NCI-H2171 treated with DMSO at 0.1 percent for 48 hours (cell line): ENCODE measurements around the gene DNAJC15.
A peak's percentile ranks its signal among the peaks of the same experiment; 100 is the strongest.

Source experiments
- DNase-seq: peaks from one replicate; lab custom pipeline; 2025; lab: John Stamatoyannopoulos, UW

Gene DNAJC15

GRCh38 chr13:43086181-43086580 is 62.8 kb downstream of the DNAJC15 start:
- DNase-seq: peak; percentile 81

DNA sequence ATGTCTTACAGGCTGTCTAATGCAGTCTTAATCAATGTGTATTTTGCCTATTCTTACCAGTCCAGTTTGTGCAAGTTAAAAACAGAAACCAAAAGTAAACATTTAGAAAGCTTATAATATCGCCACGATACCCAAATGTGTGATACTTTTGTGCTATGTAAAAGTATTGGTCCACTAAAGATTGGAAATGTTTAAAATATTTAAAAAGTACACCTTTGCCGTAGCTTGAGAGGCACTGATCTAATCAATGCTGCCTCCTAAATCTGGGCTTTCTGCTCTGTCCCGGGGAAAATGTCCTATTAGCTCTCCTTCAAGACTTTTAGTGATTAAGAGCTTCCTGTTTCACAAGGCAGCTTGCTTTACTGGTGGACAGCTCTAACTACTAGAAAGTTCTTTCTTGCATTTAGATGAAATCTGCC is 64.7 kb downstream of the DNAJC15 start:
- no peak for DNase-seq

- DNase-seq: no peak
Observed at GRCh38 chr13:43089912-43090498, 66.6 kb downstream of the DNAJC15 start.

GRCh38 chr13:43094901-43095300 is 71.5 kb downstream of the DNAJC15 start:
- DNase-seq: no peak

DNA sequence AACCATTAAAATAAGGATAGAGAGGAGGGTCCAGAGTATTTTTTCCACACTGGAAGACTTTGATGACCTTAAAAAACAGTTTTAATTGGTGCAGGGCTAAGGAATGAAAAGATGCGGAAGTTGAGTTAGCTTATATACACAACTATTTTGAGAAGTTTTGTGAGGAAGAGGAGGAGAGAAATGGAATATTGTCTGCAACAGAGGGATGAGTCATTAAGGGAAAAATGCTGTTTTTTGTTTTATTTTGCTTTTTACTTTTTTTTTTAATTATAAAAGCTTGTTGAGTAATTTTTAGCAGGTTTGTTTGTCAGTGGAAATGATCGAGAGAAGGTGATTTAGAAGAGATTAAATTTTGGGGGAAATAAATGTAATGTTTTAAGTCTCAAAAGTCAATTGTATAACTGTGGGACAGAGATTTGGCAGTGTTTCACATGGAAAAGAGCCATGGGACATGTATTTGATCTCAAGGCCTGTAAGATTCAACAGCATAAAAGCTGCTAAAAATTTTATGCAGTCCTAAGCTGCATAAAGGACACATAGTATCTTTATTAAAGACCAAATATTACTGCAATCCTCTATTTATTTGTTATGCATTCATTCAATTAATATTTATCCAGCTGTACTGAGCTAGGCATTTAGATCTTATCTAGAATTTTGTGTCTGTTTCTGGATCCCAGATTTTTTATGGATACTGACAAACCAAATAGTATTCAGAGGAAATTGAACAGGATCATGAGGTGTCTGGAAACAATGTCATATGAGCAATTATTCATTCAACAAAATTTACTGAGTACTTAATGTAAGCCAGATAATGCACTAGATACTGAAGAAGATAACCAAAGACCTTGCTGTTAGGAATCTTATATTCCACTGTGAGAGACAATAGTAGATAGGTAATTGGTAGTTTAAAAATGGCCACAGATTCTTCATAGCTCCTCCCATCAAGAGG is 72.7 kb downstream of the DNAJC15 start:
- no peak for DNase-seq

DNA sequence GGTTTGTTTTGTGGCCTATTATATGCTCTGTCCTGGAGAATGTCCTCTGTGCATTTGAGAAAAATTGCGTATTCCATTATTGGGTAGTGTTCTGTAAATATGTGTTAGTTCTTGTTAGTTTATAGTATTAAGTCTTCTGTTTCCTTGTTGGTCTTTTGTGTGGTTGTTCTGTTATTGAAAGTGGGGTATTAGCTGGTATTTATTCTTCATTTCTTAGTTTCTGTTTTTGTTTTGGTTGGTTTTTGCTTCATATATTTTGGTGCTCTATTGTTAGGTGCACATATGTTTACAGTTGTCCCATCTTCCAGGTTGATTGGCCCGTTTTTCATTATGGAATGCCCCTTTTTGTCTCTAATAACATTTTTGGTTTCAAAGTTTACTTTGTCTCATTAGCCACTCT is 77.3 kb downstream of the DNAJC15 start:
- DNase-seq: no peak

DNA sequence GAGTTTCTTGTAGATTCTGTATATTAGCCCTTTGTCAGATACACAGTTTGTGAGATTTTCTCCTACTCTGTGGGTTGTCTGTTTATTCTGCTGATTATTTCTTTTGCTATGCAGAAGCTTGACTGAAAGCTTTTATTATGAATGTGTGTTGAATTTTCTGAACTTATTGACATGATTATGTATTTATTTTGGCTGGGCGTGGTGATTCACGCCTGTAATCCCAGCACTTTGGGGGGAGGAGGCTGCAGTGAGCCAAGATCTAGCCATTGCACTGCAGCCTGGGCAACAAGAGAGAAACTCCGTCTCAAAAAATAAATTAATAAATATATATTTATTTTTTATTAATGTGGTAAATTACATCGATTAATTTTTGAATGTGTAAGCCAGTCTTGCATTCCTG is 78.9 kb downstream of the DNAJC15 start:
- no peak for DNase-seq

- DNase-seq: no peak
Observed at GRCh38 chr13:43107780-43108179, 84.4 kb downstream of the DNAJC15 start.

GRCh38 chr13:43110036-43110435 is 86.7 kb downstream of the DNAJC15 start:
- no peak for DNase-seq

GRCh38 chr13:43110658-43111057 is 87.3 kb downstream of the DNAJC15 start:
- DNase-seq: no peak

DNA sequence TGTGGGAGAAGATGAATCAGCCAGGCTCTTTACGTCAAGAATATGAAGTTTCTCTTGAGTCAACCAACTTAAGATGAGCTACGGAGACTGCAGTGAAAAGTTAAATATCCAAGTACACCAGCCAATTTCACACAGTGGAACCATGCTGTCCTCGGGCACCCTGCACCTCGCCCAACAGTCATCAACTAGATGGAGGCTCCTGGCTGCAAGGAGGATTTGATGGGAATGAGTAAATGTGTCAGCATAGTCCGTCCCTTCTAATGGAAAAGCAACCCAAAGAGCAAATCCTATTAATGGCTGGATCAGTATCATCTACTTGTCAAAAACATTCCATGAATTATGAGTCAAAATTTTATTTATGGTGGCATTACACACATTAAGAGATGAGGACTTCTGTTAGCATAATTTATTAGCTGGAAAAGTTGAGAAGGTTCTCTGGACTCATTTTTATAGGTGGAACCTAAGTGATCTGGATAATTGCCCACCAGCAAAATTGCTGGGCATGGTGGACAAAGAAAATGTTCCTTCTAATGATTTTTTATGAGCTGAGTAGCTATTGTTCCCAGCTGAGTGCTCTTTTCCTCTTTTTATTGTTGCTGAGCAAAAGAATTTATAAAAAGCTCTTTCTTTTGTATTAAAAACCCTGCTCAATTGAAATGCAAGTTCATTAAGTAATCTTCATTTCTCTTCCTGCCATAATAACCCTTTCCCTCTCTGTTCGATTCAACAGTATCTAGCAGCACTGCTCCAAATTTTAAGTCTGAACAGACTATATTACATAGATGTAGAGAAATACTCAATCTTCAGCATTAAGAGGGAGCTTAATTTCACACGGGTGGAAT is 88.4 kb downstream of the DNAJC15 start:
- DNase-seq: no peak

GRCh38 chr13:43113603-43114002 is 90.2 kb downstream of the DNAJC15 start:
- no peak for DNase-seq

DNA sequence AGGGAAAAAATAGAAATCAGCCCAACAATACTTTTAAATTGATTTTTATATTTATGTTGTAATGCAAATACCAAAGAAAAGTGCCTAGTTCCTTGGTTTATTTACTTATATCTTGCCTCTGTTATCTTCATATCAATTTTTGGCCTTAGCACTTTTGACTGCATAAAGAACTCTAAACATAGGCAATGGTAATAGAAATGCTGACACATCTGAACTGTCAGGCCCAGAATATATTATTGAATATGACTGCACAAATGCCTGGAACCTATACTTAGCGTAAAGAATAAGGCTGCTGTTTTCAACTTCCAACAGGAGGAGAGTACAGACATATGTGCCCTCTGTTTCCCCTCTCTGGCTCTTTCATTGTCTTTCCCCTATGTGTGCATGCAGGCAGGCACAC is 91.1 kb downstream of the DNAJC15 start:
- no peak for DNase-seq

DNA sequence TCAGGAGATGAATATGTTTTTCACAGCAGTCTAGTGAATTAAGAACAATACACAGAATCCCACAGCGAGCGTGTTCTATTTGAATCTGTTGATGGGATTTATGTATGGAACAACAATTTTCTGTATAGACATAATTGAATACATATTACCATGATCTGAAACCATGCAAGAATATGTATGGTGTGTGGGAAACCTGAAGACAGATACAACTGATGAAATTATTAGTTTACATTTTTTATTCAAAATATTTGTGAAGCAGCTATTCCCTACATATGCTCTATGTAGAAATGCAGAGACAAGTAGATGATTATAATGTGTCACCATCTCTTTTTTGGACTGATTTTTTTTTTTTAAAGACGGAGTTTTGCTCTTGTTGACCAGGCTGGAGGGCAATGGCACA is 91.8 kb downstream of the DNAJC15 start:
- no peak for DNase-seq

GRCh38 chr13:43116242-43116641 is 92.9 kb downstream of the DNAJC15 start:
- no peak for DNase-seq

DNA sequence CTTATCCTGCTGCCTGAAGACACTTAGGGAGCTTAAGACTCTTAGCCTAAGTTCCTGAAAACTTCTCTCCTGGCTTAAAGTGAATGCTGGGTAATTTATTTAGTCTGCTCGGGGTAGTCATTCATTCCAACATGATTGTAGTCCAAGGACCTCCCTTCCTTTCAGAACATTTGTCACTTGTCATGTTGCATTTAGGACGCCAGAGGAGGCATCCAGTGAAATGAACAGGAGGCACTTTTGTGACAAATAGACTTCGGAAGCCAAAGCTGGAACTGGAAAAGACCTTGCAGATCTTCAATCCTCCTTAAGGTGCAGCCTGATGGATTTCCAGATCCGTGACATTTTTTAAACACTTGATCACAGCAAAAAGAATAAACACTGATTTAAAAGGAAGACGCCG is 95.1 kb downstream of the DNAJC15 start:
- no peak for DNase-seq

- no peak for DNase-seq
Observed at GRCh38 chr13:43119206-43119605, 95.8 kb downstream of the DNAJC15 start.

DNA sequence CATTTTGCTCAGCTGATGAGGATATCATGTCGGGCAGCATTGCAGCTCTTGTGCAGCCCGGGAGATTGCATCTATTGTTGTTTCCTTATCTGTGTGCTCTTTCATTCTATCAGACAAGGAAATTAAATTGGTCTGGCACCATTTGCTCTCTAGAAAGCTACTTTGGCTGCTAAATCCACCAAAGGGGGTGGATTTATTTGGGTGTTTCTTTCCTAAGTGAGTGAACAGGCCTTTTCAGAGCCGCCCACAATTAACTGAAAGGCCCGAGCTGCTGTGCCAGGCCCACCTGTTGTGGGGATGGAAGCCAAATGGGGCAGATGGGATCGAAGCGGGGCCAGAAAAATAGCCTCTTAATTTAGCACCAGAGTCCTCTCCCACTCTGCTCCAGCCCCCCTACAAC is 99.4 kb downstream of the DNAJC15 start:
- peak; percentile 36 for DNase-seq

- no peak for DNase-seq
Observed at GRCh38 chr13:43123856-43124255, 100.5 kb downstream of the DNAJC15 start.

DNA sequence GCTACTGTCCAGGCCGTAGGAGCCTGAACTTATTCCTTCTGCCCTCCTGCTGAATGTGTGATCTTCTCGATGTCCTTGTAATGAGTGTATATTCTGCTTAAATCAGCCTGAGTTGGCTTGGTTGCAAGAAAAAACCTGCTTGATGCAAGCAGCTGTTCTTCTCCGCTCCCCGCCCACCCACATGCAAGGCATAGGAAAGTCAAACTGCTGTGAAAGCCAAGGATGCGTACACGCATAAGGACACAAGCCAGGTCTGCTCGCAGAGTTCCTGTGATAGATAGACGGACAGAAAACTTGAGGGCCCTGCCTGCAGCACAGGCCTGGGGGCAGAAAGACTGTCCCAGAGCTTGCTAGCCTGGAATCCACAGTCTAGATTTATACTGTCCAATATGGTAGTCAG is 101.1 kb downstream of the DNAJC15 start:
- DNase-seq: no peak

- DNase-seq: no peak
Observed at GRCh38 chr13:43126420-43126819, 103.0 kb downstream of the DNAJC15 start.

- DNase-seq: no peak
Observed at GRCh38 chr13:43127103-43127798, 103.9 kb downstream of the DNAJC15 start.
